ENCODE measurements around the gene GHR.

The GHR gene

GRCh38 chr5:42522783-42523182 is 99.5 kb downstream of the GHR start:
- TF ChIP-seq EZH2 (IDR thresholded peaks at IDR 0.05) (no peak), POLR2AphosphoS5 (IDR thresholded peaks at IDR 0.05; ENCODE audit: borderline replicate concordance, low read depth, low read length) (no peak), FOXP2 (optimal IDR thresholded peaks at IDR 0.05; ENCODE audit: control extremely low read depth, extremely low read length, insufficient read depth) (no peak)
- H3K27ac ChIP-seq = no peak overlapping the region
- no peak for DNase-seq (ENCODE audit: low read depth, low spot score)

GRCh38 chr5:42526179-42526578 is 102.9 kb downstream of the GHR start:
- no peaks in the 10 kb centered on the region for H3K36me3 ChIP-seq (ENCODE audit: insufficient read depth, low read length)
- TF ChIP-seq EZH2 (IDR thresholded peaks at IDR 0.05) = no peak
- TF ChIP-seq FOXP2 (optimal IDR thresholded peaks at IDR 0.05; ENCODE audit: control extremely low read depth, extremely low read length, insufficient read depth) = no peak
- no peak for TF ChIP-seq POLR2AphosphoS5 (IDR thresholded peaks at IDR 0.05; ENCODE audit: borderline replicate concordance, low read depth, low read length)

More at GRCh38 chr5:42522783-42523182, 99.5 kb downstream of the GHR start:
- no peak overlapping the region for H3K9ac ChIP-seq (ENCODE audit: insufficient read length)
- no peaks in the 10 kb centered on the region for H3K9me3 ChIP-seq (ENCODE audit: low read depth, low read length)
- no peak overlapping the region for H3K4me3 ChIP-seq
- no peaks in the 10 kb centered on the region for H3K36me3 ChIP-seq (ENCODE audit: insufficient read depth, low read length)

GRCh38 chr5:42531611-42532010 is 108.4 kb downstream of the GHR start:
- no peak for DNase-seq (ENCODE audit: low read depth, low spot score)
- no peak overlapping the region for H3K4me3 ChIP-seq
- TF ChIP-seq POLR2AphosphoS5 (IDR thresholded peaks at IDR 0.05; ENCODE audit: borderline replicate concordance, low read depth, low read length) (no peak), EZH2 (IDR thresholded peaks at IDR 0.05) (no peak), FOXP2 (optimal IDR thresholded peaks at IDR 0.05; ENCODE audit: control extremely low read depth, extremely low read length, insufficient read depth) (no peak)
- no peak overlapping the region for H3K27ac ChIP-seq
- H3K36me3 ChIP-seq (ENCODE audit: insufficient read depth, low read length) = no peaks in the 10 kb centered on the region
- no peak overlapping the region for H3K9ac ChIP-seq (ENCODE audit: insufficient read length)
- no peaks in the 10 kb centered on the region for H3K9me3 ChIP-seq (ENCODE audit: low read depth, low read length)

More at GRCh38 chr5:42526179-42526578, 102.9 kb downstream of the GHR start:
- Histone ChIP-seq H3K9ac (ENCODE audit: insufficient read length) (no peak overlapping the region), H3K4me3 (no peak overlapping the region), H3K27ac (no peak overlapping the region), H3K9me3 (ENCODE audit: low read depth, low read length) (no peaks in the 10 kb centered on the region)
- no peak for DNase-seq (ENCODE audit: low read depth, low spot score)

GRCh38 chr5:42542106-42542505 is 118.9 kb downstream of the GHR start:
- Histone ChIP-seq H3K36me3 (ENCODE audit: insufficient read depth, low read length) (no peaks in the 10 kb centered on the region), H3K27ac (no peak overlapping the region), H3K9me3 (ENCODE audit: low read depth, low read length) (no peaks in the 10 kb centered on the region), H3K4me3 (no peak overlapping the region), H3K9ac (ENCODE audit: insufficient read length) (no peak overlapping the region)
- TF ChIP-seq EZH2 (IDR thresholded peaks at IDR 0.05) (no peak), FOXP2 (optimal IDR thresholded peaks at IDR 0.05; ENCODE audit: control extremely low read depth, extremely low read length, insufficient read depth) (no peak), POLR2AphosphoS5 (IDR thresholded peaks at IDR 0.05; ENCODE audit: borderline replicate concordance, low read depth, low read length) (no peak)
- DNase-seq (ENCODE audit: low read depth, low spot score) = no peak

- DNase-seq (ENCODE audit: low read depth, low spot score) = no peak
- no peak overlapping the region for H3K9ac ChIP-seq (ENCODE audit: insufficient read length)
- H3K27ac ChIP-seq = no peak overlapping the region
- TF ChIP-seq EZH2 (IDR thresholded peaks at IDR 0.05) = no peak
- no peak for TF ChIP-seq POLR2AphosphoS5 (IDR thresholded peaks at IDR 0.05; ENCODE audit: borderline replicate concordance, low read depth, low read length)
- TF ChIP-seq FOXP2 (optimal IDR thresholded peaks at IDR 0.05; ENCODE audit: control extremely low read depth, extremely low read length, insufficient read depth) = no peak
- H3K4me3 ChIP-seq = no peak overlapping the region
- no peaks in the 10 kb centered on the region for H3K36me3 ChIP-seq (ENCODE audit: insufficient read depth, low read length)
- H3K9me3 ChIP-seq (ENCODE audit: low read depth, low read length) = no peaks in the 10 kb centered on the region
These were observed 120.5 kb downstream of the GHR start for GRCh38 chr5:42543774-42544173.

- no peak for TF ChIP-seq POLR2AphosphoS5 (IDR thresholded peaks at IDR 0.05; ENCODE audit: borderline replicate concordance, low read depth, low read length)
- TF ChIP-seq EZH2 (IDR thresholded peaks at IDR 0.05) = no peak
- no peak for TF ChIP-seq FOXP2 (optimal IDR thresholded peaks at IDR 0.05; ENCODE audit: control extremely low read depth, extremely low read length, insufficient read depth)
- H3K9me3 ChIP-seq (ENCODE audit: low read depth, low read length) = no peaks in the 10 kb centered on the region
These were observed 121.8 kb downstream of the GHR start for GRCh38 chr5:42545038-42545437.

GRCh38 chr5:42547141-42547540 is 123.9 kb downstream of the GHR start:
- Histone ChIP-seq H3K9me3 (ENCODE audit: low read depth, low read length) (no peaks in the 10 kb centered on the region), H3K9ac (ENCODE audit: insufficient read length) (no peak overlapping the region), H3K4me3 (no peak overlapping the region), H3K27ac (no peak overlapping the region), H3K36me3 (ENCODE audit: insufficient read depth, low read length) (no peaks in the 10 kb centered on the region)
- TF ChIP-seq FOXP2 (optimal IDR thresholded peaks at IDR 0.05; ENCODE audit: control extremely low read depth, extremely low read length, insufficient read depth) (no peak), EZH2 (IDR thresholded peaks at IDR 0.05) (no peak), POLR2AphosphoS5 (IDR thresholded peaks at IDR 0.05; ENCODE audit: borderline replicate concordance, low read depth, low read length) (no peak)
- DNase-seq (ENCODE audit: low read depth, low spot score) = no peak

More at GRCh38 chr5:42545038-42545437, 121.8 kb downstream of the GHR start:
- Histone ChIP-seq H3K36me3 (ENCODE audit: insufficient read depth, low read length) (no peaks in the 10 kb centered on the region), H3K9ac (ENCODE audit: insufficient read length) (no peak overlapping the region), H3K27ac (no peak overlapping the region), H3K4me3 (no peak overlapping the region)
- DNase-seq (ENCODE audit: low read depth, low spot score) = no peak

GRCh38 chr5:42547894-42548293 is 124.7 kb downstream of the GHR start:
- no peak overlapping the region for H3K27ac ChIP-seq
- H3K4me3 ChIP-seq = no peak overlapping the region
- TF ChIP-seq EZH2 (IDR thresholded peaks at IDR 0.05) (no peak), FOXP2 (optimal IDR thresholded peaks at IDR 0.05; ENCODE audit: control extremely low read depth, extremely low read length, insufficient read depth) (no peak), POLR2AphosphoS5 (IDR thresholded peaks at IDR 0.05; ENCODE audit: borderline replicate concordance, low read depth, low read length) (no peak)
- H3K9me3 ChIP-seq (ENCODE audit: low read depth, low read length) = no peaks in the 10 kb centered on the region
- no peak for DNase-seq (ENCODE audit: low read depth, low spot score)
- no peak overlapping the region for H3K9ac ChIP-seq (ENCODE audit: insufficient read length)
- no peaks in the 10 kb centered on the region for H3K36me3 ChIP-seq (ENCODE audit: insufficient read depth, low read length)

- H3K27ac ChIP-seq = no peak overlapping the region
- H3K36me3 ChIP-seq (ENCODE audit: insufficient read depth, low read length) = no peaks in the 10 kb centered on the region
- no peak for DNase-seq (ENCODE audit: low read depth, low spot score)
- H3K9ac ChIP-seq (ENCODE audit: insufficient read length) = no peak overlapping the region
- TF ChIP-seq POLR2AphosphoS5 (IDR thresholded peaks at IDR 0.05; ENCODE audit: borderline replicate concordance, low read depth, low read length) (no peak), FOXP2 (optimal IDR thresholded peaks at IDR 0.05; ENCODE audit: control extremely low read depth, extremely low read length, insufficient read depth) (no peak), EZH2 (IDR thresholded peaks at IDR 0.05) (no peak)
- no peak overlapping the region for H3K4me3 ChIP-seq
- H3K9me3 ChIP-seq (ENCODE audit: low read depth, low read length) = no peaks in the 10 kb centered on the region
These were observed 129.4 kb downstream of the GHR start for GRCh38 chr5:42552597-42552996.

Measured in SK-N-MC (cell line).